ENCODE results near the gene LATS2.

- no peak for TF ChIP-seq CTCF (IDR thresholded peaks at IDR 0.05)
- no peak for TF ChIP-seq EP300 (IDR thresholded peaks at IDR 0.05)
- no peak for TF ChIP-seq POLR2AphosphoS5 (IDR thresholded peaks at IDR 0.05)
These were observed 96.5 kb downstream of the LATS2 start for GRCh38 chr13:20964904-20965303.
